ENCODE data around the gene FGF7. TPM values are rescaled to one million over a fixed set of nuclear protein-coding genes. Genes with fewer than 3 reads are reported as not detected.

Gene FGF7
- total and polyA plus RNA-seq, 10 of the 15 experiments (the other 5 are each of a cell fraction or from before 2014, with no cell fraction given) = 0.08 TPM; not detected in 9

- TF ChIP-seq FOXM1 (IDR thresholded peaks at IDR 0.05; ENCODE audit: low read depth, low read length) = no peak
- TF ChIP-seq BCL11A (IDR thresholded peaks at IDR 0.05; ENCODE audit: low read depth, low read length) = no peak
- no peak for TF ChIP-seq ZNF207 (IDR thresholded peaks at IDR 0.05; ENCODE audit: borderline replicate concordance)
- TF ChIP-seq RB1 (IDR thresholded peaks at IDR 0.05; ENCODE audit: borderline replicate concordance) = no peak
- TF ChIP-seq DPF2 (IDR thresholded peaks at IDR 0.05) = no peak
- no peak for TF ChIP-seq SMAD5 (IDR thresholded peaks at IDR 0.05; ENCODE audit: low read depth)
- Histone ChIP-seq H3K79me2 (ENCODE audit: control insufficient read depth, insufficient read depth, low read length) (no peaks in the 10 kb centered on the region), H3K9me3 (replicated peaks; ENCODE audit: control insufficient read depth, insufficient read depth, low read length) (no peaks in the 10 kb centered on the region), H3K4me3 (no peak overlapping the region), H3K27ac (ENCODE audit: control insufficient read depth, insufficient read depth) (no peak overlapping the region), H3K27me3 (replicated peaks in 1 of 2; ENCODE audit: control insufficient read depth in 2 of 2, insufficient read depth in 2 of 2, low read length in 1 of 2) (no peaks in the 10 kb centered on the region), H3K4me1 (ENCODE audit: control insufficient read depth, insufficient read depth, low read length) (no peaks in the 10 kb centered on the region), H3K4me2 (ENCODE audit: control insufficient read depth, insufficient read depth) (no peak overlapping the region), H2AFZ (ENCODE audit: control insufficient read depth, low read depth, low read length) (no peak overlapping the region), H4K20me1 (ENCODE audit: control insufficient read depth, insufficient read depth) (no peaks in the 10 kb centered on the region), H3K9ac (ENCODE audit: control insufficient read depth, insufficient read depth, low read length) (no peak overlapping the region), H3K36me3 (ENCODE audit: control insufficient read depth in 2 of 2, insufficient read depth in 2 of 2, low read length in 1 of 2) (no peaks in the 10 kb centered on the region)
- BruUV-seq (replicated peaks) = no TSS peak
- no peak for ATAC-seq
- CTCF ChIA-PET = interaction anchor here (1.2 kb wide), 1 partner anchor 193 kb away, joined by 3 read pairs; no protein-coding TSS in a partner anchor
- SMC1A ChIA-PET (ENCODE audit: uncharacterized antibody, unreplicated experiment) = interaction anchor here (0.5 kb wide), 1 partner anchor 134 kb away, joined by 3 read pairs; no protein-coding TSS in a partner anchor
- intact Hi-C loops (cut with micrococcal nuclease; ENCODE audit: unreplicated experiment) (loop anchor here (10.0 kb wide), 1 partner anchor 1074 kb away; no protein-coding TSS in a partner anchor), in situ Hi-C loops (cut with MboI) (loop anchor here (10.0 kb wide), 1 partner anchor 716 kb away; no protein-coding TSS in a partner anchor)
- FAIRE-seq = no peak
- 43% methylated on average over 5 of the region's 5 CpGs for WGBS (ENCODE audit: insufficient coverage, insufficient replicate concordance, low lambda C conversion rate, missing lambda C conversion rate)
- DNase-seq (ENCODE audit: low read depth, low spot score) = no peak
- RAD21 ChIA-PET (ENCODE audit: unreplicated experiment) = no interaction called here
- POLR2A ChIA-PET = no interaction called here
Observed at GRCh38 chr15:49428409-49429095, 5.5 kb downstream of the FGF7 start.

- Histone ChIP-seq H2AFZ (ENCODE audit: control insufficient read depth, low read depth, low read length) (no peak overlapping the region), H4K20me1 (ENCODE audit: control insufficient read depth, insufficient read depth) (no peaks in the 10 kb centered on the region), H3K4me2 (ENCODE audit: control insufficient read depth, insufficient read depth) (no peak overlapping the region), H3K27ac (ENCODE audit: control insufficient read depth, insufficient read depth) (no peak overlapping the region), H3K36me3 (ENCODE audit: control insufficient read depth in 2 of 2, insufficient read depth in 2 of 2, low read length in 1 of 2) (no peaks in the 10 kb centered on the region), H3K9ac (ENCODE audit: control insufficient read depth, insufficient read depth, low read length) (no peak overlapping the region), H3K4me1 (ENCODE audit: control insufficient read depth, insufficient read depth, low read length) (no peaks in the 10 kb centered on the region), H3K27me3 (replicated peaks in 1 of 2; ENCODE audit: control insufficient read depth in 2 of 2, insufficient read depth in 2 of 2, low read length in 1 of 2) (no peaks in the 10 kb centered on the region), H3K9me3 (replicated peaks; ENCODE audit: control insufficient read depth, insufficient read depth, low read length) (no peaks in the 10 kb centered on the region), H3K4me3 (no peak overlapping the region), H3K79me2 (ENCODE audit: control insufficient read depth, insufficient read depth, low read length) (no peaks in the 10 kb centered on the region)
- in situ Hi-C loops (cut with MboI) = no loop called here
- POLR2A ChIA-PET = no interaction called here
- CTCF ChIA-PET = interaction anchor here (1.2 kb wide), 1 partner anchor 195 kb away, joined by 3 read pairs; no protein-coding TSS in a partner anchor
- no TSS peak for BruUV-seq (replicated peaks)
- RAD21 ChIA-PET (ENCODE audit: unreplicated experiment) = no interaction called here
- FAIRE-seq (no peak), ATAC-seq (no peak), DNase-seq (ENCODE audit: low read depth, low spot score) (no peak)
- TF ChIP-seq BCLAF1 (IDR thresholded peaks at IDR 0.05) (no peak), E2F8 (IDR thresholded peaks at IDR 0.05; ENCODE audit: low read depth, partially characterized antibody) (no peak), SREBF2 (IDR thresholded peaks at IDR 0.05; ENCODE audit: low read length) (no peak)
- WGBS (ENCODE audit: insufficient coverage, insufficient replicate concordance, low lambda C conversion rate, missing lambda C conversion rate) = 0% methylated on average over 1 of the region's 1 CpG
- intact Hi-C loops (cut with micrococcal nuclease; ENCODE audit: unreplicated experiment) = no loop called here
- SMC1A ChIA-PET (ENCODE audit: uncharacterized antibody, unreplicated experiment) = no interaction called here
Observed at GRCh38 chr15:49430046-49430445, 7.0 kb downstream of the FGF7 start.
